ENCODE data around the gene RUBCNL. TPM values are rescaled to one million over a fixed set of nuclear protein-coding genes. Genes with fewer than 3 reads are reported as not detected.

The RUBCNL gene
- total RNA-seq, 4 donors from 2014 or later = 1.7 to 4.2 (median 2.8) TPM

GRCh38 chr13:46334035-46334822 is 52.8 kb downstream of the RUBCNL start:
- H3K9me3 ChIP-seq = no peaks in the 10 kb centered on the region
- intact Hi-C loops (cut with DNase I) = no loop called here
- 87 to 88% methylated on average over 10 of the region's 10 CpGs for WGBS, 2 donors
- no peaks in the 10 kb centered on the region for H3K36me3 ChIP-seq
- no peak overlapping the region for H3K27ac ChIP-seq
- H3K4me3 ChIP-seq (replicated peaks in 1 of 3) = no peak overlapping the region
- no peak for DNase-seq
- no peak for TF ChIP-seq POLR2A (IDR thresholded peaks at IDR 0.05)
- no peak for TF ChIP-seq CTCF (IDR thresholded peaks at IDR 0.05)
- no peaks in the 10 kb centered on the region for H3K27me3 ChIP-seq
- peaks cover 10 to 13% of the 10 kb centered on the region in 2 donors for H3K4me1 ChIP-seq

GRCh38 chr13:46332772-46333171 is 54.3 kb downstream of the RUBCNL start:
- Histone ChIP-seq H3K27me3 (no peaks in the 10 kb centered on the region), H3K4me1 (peaks cover under 1 to 5% of the 10 kb centered on the region in 2 donors), H3K4me3 (replicated peaks in 1 of 3) (no peak overlapping the region), H3K27ac (no peak overlapping the region), H3K9me3 (no peaks in the 10 kb centered on the region), H3K36me3 (no peaks in the 10 kb centered on the region)
- TF ChIP-seq CTCF (IDR thresholded peaks at IDR 0.05) (no peak), POLR2A (IDR thresholded peaks at IDR 0.05) (no peak)
- DNase-seq = no peak
- 77 to 83% methylated on average over 5 of the region's 5 CpGs for WGBS, 2 donors
- intact Hi-C loops (cut with DNase I) = no loop called here

GRCh38 chr13:46329624-46330023 is 57.4 kb downstream of the RUBCNL start:
- H3K36me3 ChIP-seq = no peaks in the 10 kb centered on the region
- H3K4me1 ChIP-seq = no peaks in the 10 kb centered on the region
- DNase-seq = no peak
- H3K4me3 ChIP-seq (replicated peaks in 1 of 3) = no peak overlapping the region
- H3K27me3 ChIP-seq = no peaks in the 10 kb centered on the region
- H3K9me3 ChIP-seq = no peaks in the 10 kb centered on the region
- 93 to 95% methylated on average over 7 of the region's 7 CpGs for WGBS, 2 donors
- TF ChIP-seq CTCF (IDR thresholded peaks at IDR 0.05) = no peak
- TF ChIP-seq POLR2A (IDR thresholded peaks at IDR 0.05) = no peak
- intact Hi-C loops (cut with DNase I) = no loop called here
- no peak overlapping the region for H3K27ac ChIP-seq

GRCh38 chr13:46327246-46327645 is 59.8 kb downstream of the RUBCNL start:
- Histone ChIP-seq H3K4me3 (replicated peaks in 1 of 3) (no peak overlapping the region), H3K36me3 (no peaks in the 10 kb centered on the region), H3K4me1 (no peaks in the 10 kb centered on the region), H3K9me3 (no peaks in the 10 kb centered on the region), H3K27ac (no peak overlapping the region), H3K27me3 (no peaks in the 10 kb centered on the region)
- WGBS, 2 donors = 72 to 94% methylated on average over 1 of the region's 1 CpG
- intact Hi-C loops (cut with DNase I) = no loop called here
- TF ChIP-seq POLR2A (IDR thresholded peaks at IDR 0.05) (no peak), CTCF (IDR thresholded peaks at IDR 0.05) (no peak)
- no peak for DNase-seq

GRCh38 chr13:46324976-46325375 is 62.1 kb downstream of the RUBCNL start:
- H3K27ac ChIP-seq = no peak overlapping the region
- DNase-seq = no peak
- TF ChIP-seq CTCF (IDR thresholded peaks at IDR 0.05) (no peak), POLR2A (IDR thresholded peaks at IDR 0.05) (no peak)
- no peaks in the 10 kb centered on the region for H3K9me3 ChIP-seq
- H3K4me1 ChIP-seq = no peaks in the 10 kb centered on the region
- WGBS, 2 donors = 89% methylated on average over 5 of the region's 5 CpGs
- no peaks in the 10 kb centered on the region for H3K27me3 ChIP-seq
- intact Hi-C loops (cut with DNase I) = no loop called here
- H3K36me3 ChIP-seq = no peaks in the 10 kb centered on the region
- no peak overlapping the region for H3K4me3 ChIP-seq (replicated peaks in 1 of 3)
